GM12878 (cell line): ENCODE measurements around the gene PPP6C. TPM values are rescaled to one million over a fixed set of nuclear protein-coding genes. Genes with fewer than 3 reads are reported as not detected.
"Not testable (repeated sequence)": the region's sequence is repeated elsewhere in the genome, so short reads cannot be mapped to it uniquely, and the experiment has no call there.

Experiments
- ATAC-seq: fragments of 200-7000 bp; cut with Tn5 transposase; 3 replicates; pipeline ENCODE4 v1.9.1; 2020; ENCODE audit warnings: mild to moderate bottlenecking, moderate library complexity
- BruUV-seq: library from RNA; stranded (reverse); fragments of 400-500 nt; replicated peaks from 2 replicates; lab custom pipeline; 2021; lab: Mats Ljungman, UMichigan
- CTCF ChIA-PET: fragments of 300-600 bp; sonication (Branson Sonifier 250); formaldehyde crosslinking; extraction: SDS; loops from one replicate; lab custom pipeline; 2021; ENCODE audit warnings: inconsistent platforms; lab: Yijun Ruan, JAX
- POLR2A ChIA-PET: fragments of 350-600 bp; formaldehyde crosslinking; extraction: SDS; loops from one replicate; lab custom pipeline; 2021; ENCODE audit warnings: inconsistent platforms; lab: Charles Lee
- RAD21 ChIA-PET: fragments of 300-600 bp; sonication (Branson Sonifier 250); formaldehyde crosslinking; loops from one replicate; lab custom pipeline; 2023; ENCODE audit warnings: antibody characterized with exemption; ENCODE audit not compliant: unreplicated experiment; lab: Charles Lee
- SMC1A ChIA-PET: fragments of 300-600 bp; sonication (Branson Sonifier 250); formaldehyde crosslinking; loops from one replicate; lab custom pipeline; 2023; ENCODE audit not compliant: unreplicated experiment, uncharacterized antibody; lab: Charles Lee
- DNase-seq: peaks from one replicate; pipeline ENCODE4 v3.0.0-alpha.2; 2011; ENCODE audit warnings: low read depth, low spot score
- FAIRE-seq: peaks from 3 replicates; lab custom pipeline; 2011; peaks lifted over from hg19 to GRCh38; lab: Jason Lieb, UNC
- H2AFZ ChIP-seq: 2 replicates; pipeline ENCODE4 v1.6.0; 2011; ENCODE audit warnings: low read depth, low read length, control low read depth; ENCODE audit not compliant: control insufficient read depth
- H3K27ac ChIP-seq: 2 replicates; pipeline ENCODE4 v1.5.1; 2011; ENCODE audit warnings: control low read depth; ENCODE audit not compliant: control insufficient read depth, insufficient read depth
- H3K27me3 ChIP-seq, 2 experiments: replicated peaks in 1 of 2; 2 replicates each; pipeline versions ENCODE4 v1.6.0 to v1.6.1; 2011; ENCODE audit warnings: low read length in 1 of 2; ENCODE audit not compliant: control insufficient read depth in 2 of 2, insufficient read depth in 2 of 2
- H3K36me3 ChIP-seq, 2 experiments: 2 replicates each; pipeline ENCODE4 v1.5.1; 2011; ENCODE audit warnings: low read length in 1 of 2; ENCODE audit not compliant: control insufficient read depth in 2 of 2, insufficient read depth in 2 of 2
- H3K4me1 ChIP-seq: 2 replicates; pipeline ENCODE4 v1.6.1; 2011; ENCODE audit warnings: mild to moderate bottlenecking, low read length, moderate library complexity, mixed read lengths; ENCODE audit not compliant: control insufficient read depth, insufficient read depth
- H3K4me2 ChIP-seq: 2 replicates; pipeline ENCODE4 v1.6.0; 2011; ENCODE audit warnings: control low read depth; ENCODE audit not compliant: control insufficient read depth, insufficient read depth
- H3K4me3 ChIP-seq: fragments of 200-600 bp; sonication (generic); 2 replicates; pipeline ENCODE4 v1.5.1; 2016
- H3K79me2 ChIP-seq: 2 replicates; pipeline ENCODE4 v1.6.0; 2011; ENCODE audit warnings: low read length; ENCODE audit not compliant: control insufficient read depth, insufficient read depth
- H3K9ac ChIP-seq: 2 replicates; pipeline ENCODE4 v1.8.0; 2011; ENCODE audit warnings: low read length, control low read depth, mixed read lengths; ENCODE audit not compliant: control insufficient read depth, insufficient read depth
- H3K9me3 ChIP-seq: replicated peaks from 3 replicates; pipeline ENCODE4 v1.5.1; 2011; ENCODE audit warnings: mild to moderate bottlenecking, low read length; ENCODE audit not compliant: control insufficient read depth, insufficient read depth
- H4K20me1 ChIP-seq: 2 replicates; pipeline ENCODE4 v1.6.0; 2011; ENCODE audit not compliant: control insufficient read depth, insufficient read depth
- BRCA1 ChIP-seq: IDR thresholded peaks from 2 replicates; pipeline ENCODE4 v1.6.1; 2011; ENCODE audit warnings: low read depth, low read length, improper control_type of control experiment
- CBX5 ChIP-seq: sonication (generic); IDR thresholded peaks from 2 replicates; pipeline ENCODE4 v1.6.1; 2016; ENCODE audit warnings: low read depth, moderate library complexity, mild to moderate bottlenecking, inconsistent platforms
- DPF2 ChIP-seq: fragments of 450-650 bp; IDR thresholded peaks from 2 replicates; pipeline ENCODE4 v1.6.1; 2017; ENCODE audit warnings: mild to moderate bottlenecking
- EED ChIP-seq: sonication (generic); IDR thresholded peaks from 2 replicates; pipeline ENCODE4 v1.6.1; 2016; ENCODE audit warnings: antibody characterized with exemption, low read depth
- ETV6 ChIP-seq, 2 experiments: fragments of 450-650 bp in 1 of 2; IDR thresholded peaks in 1 of 2; conservative IDR thresholded peaks in 1 of 2; 2 replicates each; pipeline ENCODE4 v1.6.1; 2014; ENCODE audit warnings: antibody characterized with exemption in 1 of 2, borderline replicate concordance in 1 of 2, low read depth in 1 of 2, mild to moderate bottlenecking in 1 of 2, moderate library complexity in 1 of 2
- FOXM1 ChIP-seq: IDR thresholded peaks from 2 replicates; pipeline ENCODE4 v1.6.1; 2012; ENCODE audit warnings: low read depth, mild to moderate bottlenecking, inconsistent platforms, low read length, moderate library complexity
- KLF5 ChIP-seq: fragments of 450-650 bp; IDR thresholded peaks from 2 replicates; pipeline ENCODE4 v1.6.1; 2014; ENCODE audit warnings: mild to moderate bottlenecking; ENCODE audit not compliant: partially characterized antibody
- LARP7 ChIP-seq: fragments of 450-650 bp; IDR thresholded peaks from 2 replicates; pipeline ENCODE4 v1.6.1; 2017; ENCODE audit warnings: mild to moderate bottlenecking
- NBN ChIP-seq: fragments of 450-650 bp; IDR thresholded peaks from 2 replicates; pipeline ENCODE4 v1.6.1; 2016
- RFX5 ChIP-seq: IDR thresholded peaks from 2 replicates; pipeline ENCODE4 v1.6.1; 2011; ENCODE audit warnings: low read depth, low read length, improper control_type of control experiment
- SIX5 ChIP-seq: IDR thresholded peaks from 2 replicates; pipeline ENCODE4 v1.6.1; 2011; ENCODE audit warnings: mild to moderate bottlenecking, low read depth, low read length, moderate library complexity; ENCODE audit not compliant: severe bottlenecking
- TARDBP ChIP-seq: IDR thresholded peaks from 2 replicates; pipeline ENCODE4 v1.6.1; 2016; ENCODE audit warnings: borderline replicate concordance
- ZNF274 ChIP-seq: IDR thresholded peaks from one replicate; pipeline ENCODE4 v1.8.0; 2011; ENCODE audit not compliant: insufficient read length, insufficient read depth
- ZNF384 ChIP-seq: IDR thresholded peaks from 2 replicates; pipeline ENCODE4 v1.6.1; 2012; ENCODE audit warnings: low read depth, mild to moderate bottlenecking, low read length, improper control_type of control experiment, borderline replicate concordance
- WGBS: methylation state at CpG from one replicate; pipeline ENCODE4 v1.1.6; 2016; ENCODE audit warnings: low lambda C conversion rate; ENCODE audit not compliant: insufficient replicate concordance, insufficient coverage; ENCODE audit errors: missing lambda C conversion rate; 5-methylcytosine and 5-hydroxymethylcytosine counted together
- in situ Hi-C: fragments of 300-500 bp; cut with MboI; formaldehyde crosslinking; loops from 9 replicates; pipeline ENCODE4 v1.14.3; 2018; ENCODE audit warnings: mixed read lengths
- intact Hi-C: fragments of 100-400 bp; cut with micrococcal nuclease; formaldehyde crosslinking; loops from one replicate; pipeline ENCODE4 v1.14.2; 2022; ENCODE audit not compliant: unreplicated experiment
- polyA plus RNA-seq, 11 experiments: library from polyadenylated mRNA; depleted of rRNA in 4 of 11; unstranded in 6 of 11; stranded (reverse) in 5 of 11; fragments of >200 nt; fragmentation: Nextera tagmentation in 4 of 11; fragmentation: Illumina TruSeq in 1 of 11; extraction: Ambion mirVana in 4 of 11; extraction: Trizol in 1 of 11; gene quantifications; 1 replicate in 1 of 11; 2 replicates in 10 of 11; pipeline versions ENCODE4 v1.2.1 to v1.2.3, GENCODE V29; 2011 to 2016; ENCODE audit warnings: inconsistent platforms in 2 of 11, missing spikeins in 2 of 11, low read depth in 1 of 11
- total RNA-seq, 4 experiments: library from RNA; depleted of rRNA in 3 of 4; stranded (reverse); fragments of >200 nt in 3 of 4; fragmentation: Illumina TruSeq in 1 of 4; extraction: Trizol in 1 of 4; gene quantifications; 2 replicates each; pipeline versions ENCODE4 v1.2.1 to v1.2.3, GENCODE V29; 2013 to 2021
- TF ChIP-seq, protein P1 (sequence below): IDR thresholded peaks from 2 replicates; pipeline ENCODE4 v1.6.1; 2011; ENCODE audit warnings: low read depth, mild to moderate bottlenecking, low read length, moderate library complexity, borderline replicate concordance; ENCODE audit errors: extremely low read depth
- TF ChIP-seq, protein P2 (sequence below): fragments of 450-650 bp; IDR thresholded peaks from 2 replicates; pipeline ENCODE4 v1.6.1; 2017; ENCODE audit warnings: mild to moderate bottlenecking, low read depth, inconsistent platforms; ENCODE audit not compliant: poor library complexity, severe bottlenecking

The PPP6C gene
- total and polyA plus RNA-seq, 10 of the 15 experiments (the other 5 are each of a cell fraction or from before 2014, with no cell fraction given) = 26.8 to 45.3 (median 37.1) TPM

DNA sequence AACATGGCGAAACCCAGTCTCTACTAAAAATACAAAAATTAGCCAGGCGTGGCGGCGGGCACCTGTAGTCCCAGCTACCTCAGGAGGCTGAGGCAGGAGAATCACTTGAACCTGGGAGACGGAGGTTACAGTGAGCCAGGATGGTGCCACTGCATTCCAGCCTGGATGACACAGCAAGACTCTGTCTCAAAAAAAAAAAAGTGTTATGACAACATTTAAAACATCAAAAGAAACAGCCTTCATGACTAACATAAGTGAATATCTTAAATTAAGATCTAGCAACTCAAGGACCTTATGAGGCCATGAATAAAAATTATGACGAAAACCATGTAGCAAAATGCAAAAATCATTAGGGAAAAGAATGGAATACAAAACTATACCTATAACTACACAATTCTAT lies 26.7 kb downstream of the PPP6C start:
- WGBS = 98% methylated on average over 6 of the region's 6 CpGs

DNA sequence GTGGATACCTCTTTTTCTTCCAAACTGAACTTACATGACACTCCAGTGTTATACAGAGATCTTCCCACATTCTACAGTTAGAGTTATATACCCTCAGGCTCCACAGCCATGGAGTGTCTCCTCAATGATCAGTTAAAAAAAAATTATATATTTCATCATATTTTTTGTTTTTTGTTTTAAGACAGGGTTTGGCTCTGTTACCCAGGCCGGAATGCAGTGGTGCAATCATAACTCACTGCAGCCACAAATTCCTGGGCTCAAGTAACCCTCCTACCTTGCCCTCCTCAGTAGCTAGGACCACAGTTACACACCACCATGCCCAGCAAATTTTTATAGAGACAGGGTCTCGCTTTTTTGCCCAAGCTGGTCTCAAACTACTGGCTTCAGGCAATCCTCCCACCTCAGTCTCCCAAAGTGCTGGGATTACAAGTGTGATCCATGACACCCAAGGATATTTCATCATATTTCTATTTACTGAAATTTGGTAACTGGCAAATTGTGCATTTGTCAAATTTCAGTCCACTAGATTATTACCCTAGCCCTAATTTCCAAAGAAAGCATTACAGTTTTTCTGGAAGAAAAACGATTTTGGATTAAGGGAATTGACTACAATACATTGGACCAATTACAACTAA lies 28.2 kb downstream of the PPP6C start:
- ChIA-PET RAD21 (no interaction called here), POLR2A (no interaction called here), CTCF (interaction anchor here (0.7 kb wide), 1 partner anchor 352 kb away, joined by 3 read pairs; no protein-coding TSS in a partner anchor), SMC1A (interaction anchor here (1.1 kb wide), 1 partner anchor 14 kb away, joined by 3 read pairs; no protein-coding TSS in a partner anchor)
- no peak overlapping the region for H2AFZ ChIP-seq
- no peak for ATAC-seq
- H3K79me2 ChIP-seq = peaks cover 3% of the 10 kb centered on the region; the same call in 1 of the 2 replicates
- peaks cover 0 to 7% of the 10 kb centered on the region in 2 experiments; a peak in 1 of 4 replicates for H3K36me3 ChIP-seq
- no peak overlapping the region for H3K4me2 ChIP-seq
- in situ Hi-C loops (no loop called here), intact Hi-C loops (no loop called here)
- WGBS = 94% methylated on average over 3 of the region's 3 CpGs
- no peaks in the 10 kb centered on the region for H4K20me1 ChIP-seq
- H3K27ac ChIP-seq = no peak overlapping the region
- H3K4me1 ChIP-seq = no peaks in the 10 kb centered on the region
- DNase-seq = no peak
- H3K4me3 ChIP-seq = no peak overlapping the region
- no peak for FAIRE-seq
- no peaks in the 10 kb centered on the region for H3K27me3 ChIP-seq
- H3K9ac ChIP-seq = no peak overlapping the region
- BruUV-seq = no TSS peak
- H3K9me3 ChIP-seq = no peaks in the 10 kb centered on the region
- TF ChIP-seq DPF2 (no peak), NBN (no peak), EED (no peak), KLF5 (no peak), BRCA1 (no peak), ETV6 (conservative IDR thresholded peaks at IDR 0.05 in 1 of 2, IDR thresholded peaks at IDR 0.05 in 1 of 2; ENCODE audit: borderline replicate concordance in 1 of 2, low read depth in 1 of 2) (no peak), TARDBP (no peak), CBX5 (no peak), ZNF384 (no peak), ZNF274 (no peak), FOXM1 (no peak), SIX5 (no peak), RFX5 (no peak), LARP7 (no peak)
- TF ChIP-seq, protein P1, sequence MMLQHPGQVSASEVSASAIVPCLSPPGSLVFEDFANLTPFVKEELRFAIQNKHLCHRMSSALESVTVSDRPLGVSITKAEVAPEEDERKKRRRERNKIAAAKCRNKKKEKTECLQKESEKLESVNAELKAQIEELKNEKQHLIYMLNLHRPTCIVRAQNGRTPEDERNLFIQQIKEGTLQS = no peak
- TF ChIP-seq, protein P2, sequence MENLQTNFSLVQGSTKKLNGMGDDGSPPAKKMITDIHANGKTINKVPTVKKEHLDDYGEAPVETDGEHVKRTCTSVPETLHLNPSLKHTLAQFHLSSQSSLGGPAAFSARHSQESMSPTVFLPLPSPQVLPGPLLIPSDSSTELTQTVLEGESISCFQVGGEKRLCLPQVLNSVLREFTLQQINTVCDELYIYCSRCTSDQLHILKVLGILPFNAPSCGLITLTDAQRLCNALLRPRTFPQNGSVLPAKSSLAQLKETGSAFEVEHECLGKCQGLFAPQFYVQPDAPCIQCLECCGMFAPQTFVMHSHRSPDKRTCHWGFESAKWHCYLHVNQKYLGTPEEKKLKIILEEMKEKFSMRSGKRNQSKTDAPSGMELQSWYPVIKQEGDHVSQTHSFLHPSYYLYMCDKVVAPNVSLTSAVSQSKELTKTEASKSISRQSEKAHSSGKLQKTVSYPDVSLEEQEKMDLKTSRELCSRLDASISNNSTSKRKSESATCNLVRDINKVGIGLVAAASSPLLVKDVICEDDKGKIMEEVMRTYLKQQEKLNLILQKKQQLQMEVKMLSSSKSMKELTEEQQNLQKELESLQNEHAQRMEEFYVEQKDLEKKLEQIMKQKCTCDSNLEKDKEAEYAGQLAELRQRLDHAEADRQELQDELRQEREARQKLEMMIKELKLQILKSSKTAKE = no peak

More for the DNA sequence above, 26.7 kb downstream of the PPP6C start:
- BruUV-seq, H4K20me1 ChIP-seq, FAIRE-seq, H2AFZ ChIP-seq, in situ Hi-C loops, DNase-seq, H3K9me3 ChIP-seq, H3K27me3 ChIP-seq, H3K79me2 ChIP-seq, SMC1A ChIA-PET, RAD21 ChIA-PET, POLR2A ChIA-PET, H3K27ac ChIP-seq, H3K4me2 ChIP-seq, H3K4me3 ChIP-seq, H3K9ac ChIP-seq, H3K4me1 ChIP-seq, ATAC-seq, H3K36me3 ChIP-seq, intact Hi-C loops: not testable (repeated sequence)
- CTCF ChIA-PET = interaction anchor here (0.5 kb wide), 1 partner anchor 15 kb away, joined by 3 read pairs; no protein-coding TSS in a partner anchor
